CD4-positive, CD25-positive, alpha-beta regulatory T cell (primary cell): ENCODE results near the gene PHC2. TPM values are rescaled to one million over a fixed set of nuclear protein-coding genes. Genes with fewer than 3 reads are reported as not detected.

ENCODE experiments used
- ATAC-seq, 2 donors: fragments of 150-1000 bp; cut with Tn5 transposase; one replicate each; pipeline ENCODE4 v1.10.0; 2021; ENCODE audit warnings: low read depth in 2 of 2, moderate number of reproducible peaks in 2 of 2, moderate library complexity in 1 of 2
- DNase-seq, 3 donors: peaks; one replicate each; pipeline versions ENCODE4 v3.0.0 to v3.0.0-alpha.2; 2012 to 2022; ENCODE audit warnings: mixed read lengths in 1 of 3
- H3K27ac ChIP-seq: one replicate; pipeline ENCODE4 v1.7.0; 2013; ENCODE audit warnings: mild to moderate bottlenecking, low read length; ENCODE audit not compliant: insufficient read depth, poor library complexity, severe bottlenecking
- H3K27me3 ChIP-seq: one replicate; pipeline ENCODE4 v1.7.0; 2013; ENCODE audit warnings: low read length; ENCODE audit not compliant: control insufficient read depth, insufficient read depth
- H3K36me3 ChIP-seq: one replicate; pipeline ENCODE4 v1.7.0; 2013; ENCODE audit warnings: mild to moderate bottlenecking, low read length, moderate library complexity; ENCODE audit not compliant: control insufficient read depth, insufficient read depth
- H3K4me1 ChIP-seq: 2 replicates; pipeline ENCODE4 v1.7.0; 2013; ENCODE audit warnings: mild to moderate bottlenecking, low read length; ENCODE audit not compliant: insufficient read depth, control insufficient read depth, poor library complexity, severe bottlenecking
- H3K4me3 ChIP-seq: one replicate; pipeline ENCODE4 v1.7.0; 2013; ENCODE audit warnings: low read depth, mild to moderate bottlenecking, low read length, moderate library complexity
- H3K9me3 ChIP-seq, 2 experiments: 1 replicate in 1 of 2; 2 replicates in 1 of 2; pipeline ENCODE4 v1.7.0; 2013; ENCODE audit warnings: low read length in 2 of 2, mild to moderate bottlenecking in 1 of 2, moderate library complexity in 1 of 2; ENCODE audit not compliant: control insufficient read depth in 2 of 2
- H3K27ac Mint-ChIP-seq, 3 donors: one replicate each; pipeline ENCODE4 v1.8.0; 2020 to 2022; ENCODE audit warnings: mild to moderate bottlenecking in 3 of 3, mixed read lengths in 3 of 3, moderate library complexity in 2 of 3
- H3K27me3 Mint-ChIP-seq: one replicate; pipeline ENCODE4 v1.8.0; 2022; ENCODE audit warnings: mild to moderate bottlenecking, mixed read lengths
- H3K36me3 Mint-ChIP-seq: one replicate; pipeline ENCODE4 v1.8.0; 2020; ENCODE audit warnings: mixed read lengths
- H3K4me1 Mint-ChIP-seq, 4 donors: one replicate each; pipeline ENCODE4 v1.8.0; 2020 to 2022; ENCODE audit warnings: mixed read lengths in 4 of 4, mild to moderate bottlenecking in 1 of 4
- H3K4me3 Mint-ChIP-seq, 4 donors: one replicate each; pipeline ENCODE4 v1.8.0; 2020 to 2022; ENCODE audit warnings: mild to moderate bottlenecking in 4 of 4, mixed read lengths in 4 of 4, moderate library complexity in 3 of 4
- H3K9me3 Mint-ChIP-seq, 7 donors: one replicate each; pipeline ENCODE4 v1.8.0; 2020 to 2022; ENCODE audit warnings: mixed read lengths in 7 of 7, mild to moderate bottlenecking in 3 of 7, moderate library complexity in 2 of 7
- polyA plus RNA-seq, 4 donors: library from polyadenylated mRNA; unstranded; fragments of 300-500 nt; fragmentation: Illumina TruSeq; gene quantifications; one replicate each; pipeline ENCODE4 v1.2.3, GENCODE V29; 2021
- total RNA-seq: library from RNA; stranded (reverse); gene quantifications from one replicate; pipeline ENCODE4 v1.2.3, GENCODE V29; 2022

Gene PHC2
- total and polyA plus RNA-seq, 5 donors from 2014 or later: 9.7 to 34.8 (median 20.7) TPM

DNA sequence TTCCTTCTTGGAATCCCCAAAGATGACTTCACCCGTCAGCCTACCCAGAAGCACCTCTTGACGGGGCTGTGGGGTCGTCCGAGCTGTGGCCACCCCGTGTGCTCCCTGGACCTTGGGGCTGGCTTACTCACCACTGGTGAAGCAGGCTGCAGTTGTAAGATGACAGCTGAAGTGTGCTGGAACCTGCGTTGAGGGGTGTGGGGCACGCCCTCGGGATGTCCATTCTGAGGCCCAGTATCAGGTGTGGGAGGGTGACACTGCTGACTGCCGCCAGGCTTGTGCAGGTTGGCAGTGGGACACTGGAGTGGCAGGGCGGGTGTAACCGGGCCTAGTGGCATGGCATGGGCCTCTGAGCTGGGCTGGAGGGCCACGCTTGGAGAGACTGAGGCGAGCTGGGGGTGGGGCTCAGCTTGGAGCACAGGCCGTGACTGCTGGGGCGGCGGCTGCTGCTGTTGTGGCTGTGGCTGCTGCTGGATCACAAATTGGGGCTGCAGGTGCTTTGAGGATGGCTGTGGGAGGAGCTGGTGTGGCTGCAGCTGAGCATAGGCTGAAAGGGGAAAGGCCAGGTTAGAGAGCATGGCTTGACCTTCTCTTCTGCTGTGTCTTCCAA, 76.1 kb downstream of the PHC2 start:
- Mint-ChIP-seq H3K27me3 (peaks cover 8% of the 10 kb centered on the region), H3K27ac (no peak overlapping the region), H3K4me1 (peaks cover 5 to 11% (median 8%) of the 10 kb centered on the region in 4 donors), H3K4me3 (no peak overlapping the region), H3K9me3 (no peaks in the 10 kb centered on the region), H3K36me3 (peaks cover 4% of the 10 kb centered on the region)
- Histone ChIP-seq H3K27me3 (no peaks in the 10 kb centered on the region), H3K4me1 (peaks cover 6% of the 10 kb centered on the region), H3K4me3 (no peak overlapping the region), H3K27ac (no peak overlapping the region), H3K36me3 (no peaks in the 10 kb centered on the region), H3K9me3 (no peaks in the 10 kb centered on the region)
- ATAC-seq: no peak
- no peak for DNase-seq

DNA sequence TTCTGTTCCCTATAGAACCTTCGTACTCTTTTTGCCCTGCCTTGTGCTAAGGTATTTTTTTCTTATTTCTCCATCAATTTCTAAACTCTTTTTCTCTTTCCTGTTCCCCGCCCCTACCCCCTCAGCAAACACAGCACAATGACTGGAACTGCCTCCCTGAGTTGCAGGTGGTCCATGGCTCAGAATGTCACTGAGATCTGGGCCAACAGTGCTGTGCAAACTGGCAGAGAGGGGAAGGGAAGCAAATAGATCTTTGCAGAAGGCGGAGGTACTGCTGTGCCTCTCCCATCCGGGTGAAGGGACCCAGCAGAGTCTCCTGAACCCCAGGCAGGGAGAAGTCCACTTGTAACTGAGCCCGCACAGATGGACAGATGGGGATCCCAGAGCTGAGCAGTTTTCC, 77.4 kb downstream of the PHC2 start:
- Mint-ChIP-seq H3K9me3 (no peaks in the 10 kb centered on the region), H3K27ac (peak overlapping the region in 1 of 3 donors; percentile 24), H3K4me3 (peak overlapping the region in 2 of 4 donors; percentile 55 to 80), H3K27me3 (peaks cover 8% of the 10 kb centered on the region), H3K4me1 (peaks cover 7 to 17% (median 13%) of the 10 kb centered on the region in 4 donors), H3K36me3 (peaks cover 4% of the 10 kb centered on the region)
- Histone ChIP-seq H3K4me3 (no peak overlapping the region), H3K4me1 (peaks cover 12% of the 10 kb centered on the region), H3K36me3 (no peaks in the 10 kb centered on the region), H3K9me3 (no peaks in the 10 kb centered on the region), H3K27ac (no peak overlapping the region), H3K27me3 (no peaks in the 10 kb centered on the region)
- DNase-seq (no peak), ATAC-seq (no peak)

DNA sequence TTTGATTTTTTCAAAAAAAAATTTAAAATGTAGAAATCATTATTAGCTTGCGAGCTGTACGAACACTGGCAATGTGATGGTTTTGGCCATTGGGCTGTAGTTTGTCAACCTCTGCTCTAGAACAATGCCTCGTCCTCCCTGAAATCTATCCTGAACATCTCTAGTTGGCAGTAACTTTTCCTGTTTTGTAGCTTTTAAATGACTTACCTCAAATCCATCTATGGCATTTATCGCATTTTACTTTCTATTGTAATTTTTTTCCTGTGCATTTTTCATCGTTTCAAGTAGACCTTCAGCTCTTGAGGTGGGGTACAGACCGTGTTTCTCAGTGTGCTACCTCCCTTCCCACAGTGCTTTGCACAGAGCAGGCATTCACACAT, 79.6 kb downstream of the PHC2 start:
- ATAC-seq (no peak), DNase-seq (no peak)
- Histone ChIP-seq H3K9me3 (no peaks in the 10 kb centered on the region), H3K4me3 (no peak overlapping the region), H3K27me3 (no peaks in the 10 kb centered on the region), H3K4me1 (peaks cover 33% of the 10 kb centered on the region), H3K27ac (no peak overlapping the region), H3K36me3 (no peaks in the 10 kb centered on the region)
- Mint-ChIP-seq H3K27ac (no peak overlapping the region), H3K27me3 (peaks cover 4% of the 10 kb centered on the region), H3K4me3 (peak overlapping the region; percentile 21 to 96 (median 80)), H3K36me3 (peaks cover 9% of the 10 kb centered on the region), H3K4me1 (peaks cover 24 to 39% (median 32%) of the 10 kb centered on the region in 4 donors), H3K9me3 (no peaks in the 10 kb centered on the region)

- Histone ChIP-seq H3K36me3 (no peaks in the 10 kb centered on the region), H3K4me3 (peak overlapping the region; percentile 77), H3K27ac (no peak overlapping the region), H3K27me3 (no peaks in the 10 kb centered on the region), H3K4me1 (peaks cover 38% of the 10 kb centered on the region), H3K9me3 (no peaks in the 10 kb centered on the region)
- ATAC-seq (no peak), DNase-seq (no peak)
- peaks cover 9% of the 10 kb centered on the region for H3K36me3 Mint-ChIP-seq
- peak overlapping the region; percentile 89 to 96 (median 92) for H3K4me3 Mint-ChIP-seq
- no peaks in the 10 kb centered on the region for H3K9me3 Mint-ChIP-seq
- peaks cover 25 to 44% (median 34%) of the 10 kb centered on the region in 4 donors for H3K4me1 Mint-ChIP-seq
- H3K27me3 Mint-ChIP-seq: peaks cover 4% of the 10 kb centered on the region
- peak overlapping the region; percentile 32 to 90 (median 87) for H3K27ac Mint-ChIP-seq
Measured at GRCh38 chr1:33350611-33351280, 80.1 kb downstream of the PHC2 start.

GRCh38 chr1:33349778-33350610, 80.9 kb downstream of the PHC2 start:
- peak overlapping the region; percentile 32 to 90 (median 87) for H3K27ac Mint-ChIP-seq
- H3K4me1 Mint-ChIP-seq: peaks cover 28 to 52% (median 39%) of the 10 kb centered on the region in 4 donors
- H3K4me3 Mint-ChIP-seq: peak overlapping the region; percentile 89 to 96 (median 92)
- H3K27me3 Mint-ChIP-seq: peaks cover 4% of the 10 kb centered on the region
- Histone ChIP-seq H3K27ac (peak overlapping the region; percentile 67), H3K4me3 (peak overlapping the region; percentile 77), H3K36me3 (no peaks in the 10 kb centered on the region), H3K4me1 (peaks cover 39% of the 10 kb centered on the region), H3K27me3 (no peaks in the 10 kb centered on the region), H3K9me3 (no peaks in the 10 kb centered on the region)
- DNase-seq: peak; percentile 76 to 87 (median 76)
- peaks cover 9% of the 10 kb centered on the region for H3K36me3 Mint-ChIP-seq
- peak; percentile 89 to 90 for ATAC-seq
- H3K9me3 Mint-ChIP-seq: no peaks in the 10 kb centered on the region

DNA sequence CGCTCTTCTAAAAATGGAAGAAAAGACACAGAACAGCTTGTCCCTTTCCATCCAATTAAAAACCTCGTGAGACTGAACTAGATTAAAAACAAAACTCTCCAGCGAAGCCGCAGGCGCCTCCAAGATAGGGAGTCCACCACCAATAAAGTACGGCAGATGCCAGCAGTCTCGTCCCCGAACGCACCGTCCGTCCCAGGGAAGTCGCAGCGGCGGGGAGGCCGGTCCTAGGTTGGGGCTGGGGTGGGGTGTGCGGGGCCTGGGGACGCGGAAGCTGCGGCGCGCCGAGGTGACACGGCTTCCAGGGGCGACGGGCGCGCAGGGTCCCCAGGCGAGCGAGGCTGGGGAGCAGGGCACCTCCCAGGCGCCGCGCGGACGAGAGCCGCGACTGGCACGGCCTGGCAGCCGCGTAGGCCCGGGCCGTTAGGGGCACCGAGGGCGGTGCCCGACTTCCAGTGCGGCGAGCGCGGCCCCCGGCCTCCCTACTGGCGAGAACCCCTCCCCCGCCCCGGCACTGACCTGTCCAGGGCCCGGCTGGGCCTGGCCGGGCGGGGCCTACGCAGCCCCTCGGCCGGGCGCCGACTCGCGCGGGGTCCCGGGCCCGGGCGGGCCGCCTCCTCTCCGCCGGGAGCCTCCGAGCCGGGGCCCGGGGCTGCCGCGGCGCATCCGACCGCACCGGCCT, 81.7 kb downstream of the PHC2 start:
- H3K4me1 ChIP-seq: peaks cover 39% of the 10 kb centered on the region
- H3K27me3 ChIP-seq: no peaks in the 10 kb centered on the region
- peak; percentile 20 to 28 for ATAC-seq
- peaks cover 4% of the 10 kb centered on the region for H3K27me3 Mint-ChIP-seq
- H3K27ac Mint-ChIP-seq: peak overlapping the region; percentile 33 to 95 (median 86)
- no peaks in the 10 kb centered on the region for H3K9me3 ChIP-seq
- peak overlapping the region; percentile 95 to 99 (median 98) for H3K4me3 Mint-ChIP-seq
- peaks cover 10% of the 10 kb centered on the region for H3K36me3 Mint-ChIP-seq
- H3K9me3 Mint-ChIP-seq: no peaks in the 10 kb centered on the region
- H3K36me3 ChIP-seq: peaks cover 3% of the 10 kb centered on the region
- DNase-seq: peak; percentile 37 to 63 (median 38)
- H3K4me1 Mint-ChIP-seq: peaks cover 31 to 53% (median 42%) of the 10 kb centered on the region in 4 donors
- H3K27ac ChIP-seq: peak overlapping the region; percentile 54
- H3K4me3 ChIP-seq: peak overlapping the region; percentile 83

DNA sequence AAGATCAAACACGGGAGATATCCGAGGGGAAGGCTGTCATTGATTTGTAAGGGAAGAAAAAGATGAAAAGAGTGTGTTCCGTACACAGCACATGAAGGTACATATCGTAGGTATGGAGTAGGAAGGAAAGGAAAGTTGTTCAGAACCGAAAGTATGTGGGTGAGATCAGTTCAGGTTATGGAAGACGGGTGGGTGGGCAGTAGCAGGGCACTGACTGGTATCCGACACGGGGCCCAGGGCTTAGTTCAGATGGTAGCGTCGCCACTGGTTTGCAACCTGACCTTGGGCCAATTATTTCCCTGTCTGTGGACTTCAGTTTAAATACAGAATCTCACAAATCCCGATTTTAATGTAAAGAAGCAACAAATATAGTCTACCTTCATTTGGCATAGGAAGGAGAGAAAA, 82.2 kb downstream of the PHC2 start:
- H3K4me3 ChIP-seq: peak overlapping the region; percentile 83
- peaks cover 39% of the 10 kb centered on the region for H3K4me1 ChIP-seq
- Mint-ChIP-seq H3K4me1 (peaks cover 31 to 59% (median 46%) of the 10 kb centered on the region in 4 donors), H3K4me3 (peak overlapping the region; percentile 95 to 99 (median 98)), H3K27ac (peak overlapping the region; percentile 33 to 95 (median 86)), H3K36me3 (peaks cover 15% of the 10 kb centered on the region), H3K9me3 (no peaks in the 10 kb centered on the region), H3K27me3 (peaks cover 4% of the 10 kb centered on the region)
- ATAC-seq (no peak), DNase-seq (peak in 2 of 3 donors; percentile 3 to 45)
- no peaks in the 10 kb centered on the region for H3K9me3 ChIP-seq
- H3K27me3 ChIP-seq: no peaks in the 10 kb centered on the region
- H3K36me3 ChIP-seq: peaks cover 3% of the 10 kb centered on the region
- peak overlapping the region; percentile 54 for H3K27ac ChIP-seq
